Liver (tissue), 9 donors: ENCODE measurements around the gene VDAC1. TPM values are rescaled to one million over a fixed set of nuclear protein-coding genes. Genes with fewer than 3 reads are reported as not detected.

Source experiments
- DNase-seq: peaks from one replicate; pipeline ENCODE4 v3.0.0-alpha.2; 2017; ENCODE audit warnings: low spot score
- H3K27ac ChIP-seq, 2 donors: one replicate each; pipeline ENCODE4 v1.7.0; 2013; ENCODE audit warnings: inconsistent platforms in 2 of 2, low read length in 2 of 2, control low read depth in 1 of 2, low read depth in 1 of 2, mild to moderate bottlenecking in 1 of 2
- H3K27me3 ChIP-seq, 4 donors: one replicate each; pipeline versions ENCODE4 v1.6.1 to v1.7.0; 2013; ENCODE audit warnings: low read length in 3 of 4, inconsistent platforms in 1 of 4, mild to moderate bottlenecking in 1 of 4, moderate library complexity in 1 of 4; ENCODE audit not compliant: control insufficient read depth in 4 of 4, insufficient read depth in 4 of 4
- H3K36me3 ChIP-seq, 4 donors: one replicate each; pipeline versions ENCODE4 v1.6.1 to v1.7.0; 2013; ENCODE audit warnings: low read length in 3 of 4, mild to moderate bottlenecking in 3 of 4, low read depth in 1 of 4, moderate library complexity in 1 of 4; ENCODE audit not compliant: control insufficient read depth in 4 of 4, insufficient read depth in 3 of 4
- H3K4me1 ChIP-seq, 4 donors: one replicate each; pipeline versions ENCODE4 v1.6.1 to v1.7.0; 2013; ENCODE audit warnings: low read length in 3 of 4, mild to moderate bottlenecking in 3 of 4, moderate library complexity in 1 of 4; ENCODE audit not compliant: control insufficient read depth in 4 of 4, insufficient read depth in 4 of 4
- H3K4me3 ChIP-seq, 3 donors: one replicate each; pipeline versions ENCODE4 v1.6.1 to v1.7.0; 2013; ENCODE audit warnings: low read length in 3 of 3, control low read depth in 1 of 3, low read depth in 1 of 3, mild to moderate bottlenecking in 1 of 3
- H3K9ac ChIP-seq, 2 donors: one replicate each; pipeline ENCODE4 v1.7.0; 2013; ENCODE audit warnings: low read length in 2 of 2, mild to moderate bottlenecking in 2 of 2, moderate library complexity in 2 of 2, control low read depth in 1 of 2, low read depth in 1 of 2
- H3K9me3 ChIP-seq, 4 donors: one replicate each; pipeline versions ENCODE4 v1.6.1 to v1.7.0; 2013; ENCODE audit warnings: low read length in 3 of 4; ENCODE audit not compliant: control insufficient read depth in 4 of 4
- ATF3 ChIP-seq: IDR thresholded peaks from 2 replicates; pipeline ENCODE4 v1.6.1; 2016; ENCODE audit warnings: antibody characterized with exemption
- CTCF ChIP-seq: fragments of 150-350 bp; IDR thresholded peaks from 2 replicates; pipeline ENCODE4 v1.5.1; 2017; ENCODE audit warnings: improper control_type of control experiment, low read depth, low read length; ENCODE audit not compliant: missing input control
- EGR1 ChIP-seq, 2 donors: IDR thresholded peaks; 2 replicates each; pipeline ENCODE4 v1.6.1; 2016 to 2018; ENCODE audit warnings: antibody characterized with exemption in 2 of 2, low read depth in 2 of 2
- FOXA1 ChIP-seq: IDR thresholded peaks from 2 replicates; pipeline ENCODE4 v1.6.1; 2016; ENCODE audit warnings: antibody characterized with exemption
- FOXA2 ChIP-seq: IDR thresholded peaks from 2 replicates; pipeline ENCODE4 v1.6.1; 2016; ENCODE audit warnings: antibody characterized with exemption
- GABPA ChIP-seq, 2 donors: IDR thresholded peaks in 1 of 2; conservative IDR thresholded peaks in 1 of 2; 2 replicates each; pipeline ENCODE4 v1.6.1; 2016; ENCODE audit warnings: antibody characterized with exemption in 2 of 2, mild to moderate bottlenecking in 1 of 2, moderate library complexity in 1 of 2
- HNF4A ChIP-seq, 2 donors: conservative IDR thresholded peaks; 2 replicates each; pipeline ENCODE4 v1.6.1; 2016; ENCODE audit warnings: antibody characterized with exemption in 2 of 2, mild to moderate bottlenecking in 2 of 2
- HNF4G ChIP-seq: IDR thresholded peaks from 2 replicates; pipeline ENCODE4 v1.6.1; 2016; ENCODE audit warnings: antibody characterized with exemption
- JUND ChIP-seq, 2 donors: IDR thresholded peaks; 2 replicates each; pipeline ENCODE4 v1.6.1; 2016; ENCODE audit warnings: antibody characterized with exemption in 2 of 2
- MAX ChIP-seq: IDR thresholded peaks from 2 replicates; pipeline ENCODE4 v1.6.1; 2016; ENCODE audit warnings: antibody characterized with exemption
- NR2F2 ChIP-seq: IDR thresholded peaks from 2 replicates; pipeline ENCODE4 v1.6.1; 2016; ENCODE audit warnings: antibody characterized with exemption
- RAD21 ChIP-seq, 2 donors: IDR thresholded peaks; 2 replicates each; pipeline ENCODE4 v1.6.1; 2016; ENCODE audit warnings: antibody characterized with exemption in 2 of 2, mild to moderate bottlenecking in 2 of 2
- REST ChIP-seq: IDR thresholded peaks from 2 replicates; pipeline ENCODE4 v1.6.1; 2016; ENCODE audit warnings: antibody characterized with exemption, mild to moderate bottlenecking
- RXRA ChIP-seq, 2 donors: IDR thresholded peaks; 2 replicates each; pipeline ENCODE4 v1.6.1; 2017 to 2018; ENCODE audit warnings: antibody characterized with exemption in 2 of 2, mild to moderate bottlenecking in 1 of 2
- SP1 ChIP-seq: IDR thresholded peaks from 2 replicates; pipeline ENCODE4 v1.6.1; 2018; ENCODE audit warnings: antibody characterized with exemption, mild to moderate bottlenecking
- TAF1 ChIP-seq: conservative IDR thresholded peaks from 2 replicates; pipeline ENCODE4 v1.6.1; 2016; ENCODE audit warnings: antibody characterized with exemption, mild to moderate bottlenecking
- YY1 ChIP-seq: IDR thresholded peaks from 2 replicates; pipeline ENCODE4 v1.6.1; 2016; ENCODE audit warnings: antibody characterized with exemption, mild to moderate bottlenecking
- ZBTB33 ChIP-seq: IDR thresholded peaks from 2 replicates; pipeline ENCODE4 v1.6.1; 2016; ENCODE audit warnings: antibody characterized with exemption
- WGBS: extraction: QIAGEN DNeasy Blood & Tissue Kit; methylation state at CpG from one replicate; pipeline ENCODE4 v1.1.7; 2013; 5-methylcytosine and 5-hydroxymethylcytosine counted together
- polyA plus RNA-seq, 2 donors: library from polyadenylated mRNA; stranded (reverse) in 1 of 2; unstranded in 1 of 2; fragments of 200-250 nt in 1 of 2; fragments of >200 nt in 1 of 2; fragmentation: Nextera tagmentation in 1 of 2; extraction: Ambion mirVana in 1 of 2; gene quantifications; one replicate each; pipeline versions ENCODE4 v1.2.1 to v1.2.3, GENCODE V29; 2013 to 2015
- total RNA-seq, 2 donors: library from RNA; depleted of rRNA; stranded (reverse); fragments of >200 nt; gene quantifications; one replicate each; pipeline ENCODE4 v1.2.3, GENCODE V29; 2014
- donor health status: healthy.
- donor health status: healthy.
- donor health status: healthy.
- donor health status: healthy.
- donor health status: healthy.

VDAC1 gene
- total and polyA plus RNA-seq, 4 donors, result 85.4 to 139 (median 121) TPM

GRCh38 chr5:133966090-133966489 lies 38.7 kb downstream of the VDAC1 start:
- WGBS, result 97% methylated on average over 10 of the region's 10 CpGs
- TF ChIP-seq GABPA (IDR thresholded peaks at IDR 0.05 in 1 of 2, conservative IDR thresholded peaks at IDR 0.05 in 1 of 2) (no peak), TAF1 (no peak), FOXA1 (no peak), RAD21 (IDR thresholded peaks at IDR 0.05) (no peak), FOXA2 (no peak), HNF4G (no peak)
- Histone ChIP-seq H3K4me1 (peaks cover 0 to 28% (median 15%) of the 10 kb centered on the region in 4 donors), H3K36me3 (peaks cover 0 to 1% (median 0%) of the 10 kb centered on the region in 4 donors), H3K27ac (no peak overlapping the region), H3K27me3 (no peaks in the 10 kb centered on the region), H3K9me3 (no peaks in the 10 kb centered on the region), H3K4me3 (no peak overlapping the region), H3K9ac (no peak overlapping the region)
- no peak for DNase-seq

GRCh38 chr5:133963493-133964128 lies 41.2 kb downstream of the VDAC1 start:
- WGBS, result 97% methylated on average over 2 of the region's 2 CpGs
- H3K4me1 ChIP-seq, result peaks cover 0 to 10% (median 8%) of the 10 kb centered on the region in 4 donors
- no peak for DNase-seq
- H3K36me3 ChIP-seq, result peaks cover 0 to 5% (median 4%) of the 10 kb centered on the region in 4 donors
- H3K27me3 ChIP-seq, result no peaks in the 10 kb centered on the region
- H3K9me3 ChIP-seq, result no peaks in the 10 kb centered on the region
- no peak overlapping the region for H3K27ac ChIP-seq
- H3K9ac ChIP-seq, result no peak overlapping the region
- no peak overlapping the region for H3K4me3 ChIP-seq
- no peak for TF ChIP-seq EGR1 (IDR thresholded peaks at IDR 0.05; ENCODE audit: low read depth in 2 of 2)
- TF ChIP-seq RXRA (IDR thresholded peaks at IDR 0.05), result no peak
- TF ChIP-seq ATF3, result no peak
- no peak for TF ChIP-seq GABPA (IDR thresholded peaks at IDR 0.05 in 1 of 2, conservative IDR thresholded peaks at IDR 0.05 in 1 of 2)
- no peak for TF ChIP-seq RAD21 (IDR thresholded peaks at IDR 0.05)
- no peak for TF ChIP-seq MAX
- TF ChIP-seq FOXA2, result no peak
- no peak for TF ChIP-seq YY1
- no peak for TF ChIP-seq SP1
- TF ChIP-seq CTCF, result no peak
- no peak for TF ChIP-seq NR2F2
- no peak for TF ChIP-seq JUND (IDR thresholded peaks at IDR 0.05)
- no peak for TF ChIP-seq ZBTB33
- no peak for TF ChIP-seq HNF4A (conservative IDR thresholded peaks at IDR 0.05)
- TF ChIP-seq HNF4G, result no peak
- no peak for TF ChIP-seq REST
- TF ChIP-seq TAF1, result no peak
